SK-N-MC (cell line): Measurements from ENCODE around the gene CSTA.

Experiments
- DNase-seq: peaks from one replicate; pipeline ENCODE4 v3.0.0-alpha.2; 2011; ENCODE audit warnings: low read depth, low spot score
- H3K27ac ChIP-seq: fragments of 200-600 bp; sonication (generic); 2 replicates; pipeline ENCODE4 v1.5.1; 2016; ENCODE audit warnings: mixed run types
- H3K36me3 ChIP-seq: fragments of 200-600 bp; sonication (generic); 2 replicates; pipeline ENCODE4 v1.6.1; 2017; ENCODE audit warnings: antibody characterized with exemption, low read length, mixed read lengths; ENCODE audit not compliant: insufficient read depth
- H3K4me3 ChIP-seq: fragments of 200-600 bp; sonication (generic); 2 replicates; pipeline ENCODE4 v1.5.1; 2016
- H3K9ac ChIP-seq: fragments of 200-600 bp; sonication (generic); 2 replicates; pipeline ENCODE4 v1.8.0; 2017; ENCODE audit warnings: mixed run types, mixed read lengths; ENCODE audit not compliant: insufficient read length
- H3K9me3 ChIP-seq: fragments of 200-600 bp; sonication (generic); 2 replicates; pipeline ENCODE4 v1.6.1; 2017; ENCODE audit warnings: low read depth, mild to moderate bottlenecking, antibody characterized with exemption, low read length, moderate library complexity, mixed read lengths
- EZH2 ChIP-seq: fragments of 200-600 bp; sonication (generic); IDR thresholded peaks from one replicate; pipeline ENCODE4 v1.6.1; 2017; ENCODE audit warnings: antibody characterized with exemption
- FOXP2 ChIP-seq: optimal IDR thresholded peaks from 2 replicates; pipeline ENCODE3; 2011; ENCODE audit warnings: mild to moderate bottlenecking, moderate library complexity; ENCODE audit not compliant: insufficient read depth; ENCODE audit errors: extremely low read length, control extremely low read depth
- POLR2AphosphoS5 ChIP-seq: IDR thresholded peaks from 2 replicates; pipeline ENCODE4 v1.6.1; 2012; ENCODE audit warnings: mild to moderate bottlenecking, low read depth, low read length, borderline replicate concordance

CSTA gene

GRCh38 chr3:122382888-122383666 is 58.0 kb downstream of the CSTA start, which contains the start of gene MIX23:
MIX23 (minus strand) TSS chr3:122383231; CDS start chr3:122383224, 7 bp downstream.
- H3K9me3 ChIP-seq, result no peaks in the 10 kb centered on the region
- no peak for DNase-seq
- TF ChIP-seq POLR2AphosphoS5 (peak; percentile 83), EZH2 (no peak)
- peaks cover 20% of the 10 kb centered on the region; the same call in 1 of the 2 replicates for H3K36me3 ChIP-seq
- H3K27ac ChIP-seq, result peak within 1 kb of the TSS; percentile 60; the same call in 1 of the 2 replicates
- H3K4me3 ChIP-seq, result peak within 1 kb of the TSS; percentile 92
- peak within 1 kb of the TSS; percentile 94 for H3K9ac ChIP-seq

- Histone ChIP-seq H3K27ac (peak within 1 kb of the TSS; percentile 60; the same call in 1 of the 2 replicates), H3K9me3 (no peaks in the 10 kb centered on the region), H3K36me3 (peaks cover 20% of the 10 kb centered on the region; the same call in 1 of the 2 replicates), H3K4me3 (peak within 1 kb of the TSS; percentile 92), H3K9ac (peak within 1 kb of the TSS; percentile 94)
- peak; percentile 94 for TF ChIP-seq POLR2AphosphoS5
- no peak for TF ChIP-seq EZH2
- TF ChIP-seq FOXP2, result no peak
- DNase-seq, result no peak
These were observed 59.0 kb downstream of the CSTA start, which contains the start of gene FAM162A for GRCh38 chr3:122383771-122384697. FAM162A (plus strand) TSS chr3:122384182; CDS start chr3:122384266, 84 bp downstream.

DNA sequence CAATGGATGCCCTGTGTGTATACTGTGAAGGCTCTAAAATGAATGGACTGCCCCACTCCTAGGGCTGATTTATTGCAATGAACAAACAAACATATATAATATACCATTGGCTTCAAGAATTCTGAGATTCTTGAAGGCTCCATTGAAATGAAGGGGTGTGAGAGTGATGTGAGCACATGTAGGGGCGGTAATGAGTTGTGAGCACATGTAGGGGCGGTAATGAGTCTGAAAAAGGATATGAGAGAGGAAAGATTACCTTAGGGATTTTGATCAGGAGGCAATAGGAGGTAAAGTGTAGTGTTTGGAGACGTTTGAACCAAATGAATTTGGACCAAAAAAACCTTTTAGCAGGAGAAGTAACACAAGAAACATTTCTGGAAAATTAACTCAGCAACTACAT is 62.7 kb downstream of the CSTA start:
- TF ChIP-seq FOXP2, result no peak
- TF ChIP-seq POLR2AphosphoS5, result no peak
- TF ChIP-seq EZH2, result no peak
- no peak overlapping the region for H3K27ac ChIP-seq
- peaks cover 20% of the 10 kb centered on the region; the same call in 1 of the 2 replicates for H3K36me3 ChIP-seq

DNA sequence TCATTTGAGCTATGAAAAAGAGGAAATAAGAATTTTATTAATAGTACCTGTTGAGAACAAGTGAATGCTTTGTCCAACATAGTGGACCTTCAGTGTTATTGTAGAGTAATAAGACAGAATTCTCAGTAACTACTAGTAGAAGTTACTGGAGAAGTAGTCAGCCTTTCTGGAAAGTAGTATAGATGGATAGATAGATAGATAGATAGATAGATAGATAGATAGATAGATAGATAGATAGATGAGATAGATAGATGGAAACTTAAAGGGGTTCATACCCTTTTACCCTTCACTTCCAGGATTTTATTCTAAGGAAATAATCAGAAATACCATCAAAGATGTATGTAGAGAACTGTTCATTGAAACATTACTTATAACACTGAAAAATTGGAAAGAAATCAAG is 64.1 kb downstream of the CSTA start:
- Histone ChIP-seq H3K27ac (no peak overlapping the region), H3K9ac (no peak overlapping the region), H3K4me3 (no peak overlapping the region), H3K9me3 (no peaks in the 10 kb centered on the region), H3K36me3 (peaks cover 32% of the 10 kb centered on the region)
- no peak for DNase-seq
- TF ChIP-seq EZH2 (no peak), POLR2AphosphoS5 (no peak), FOXP2 (no peak)

More for the DNA sequence above, 62.7 kb downstream of the CSTA start:
- Histone ChIP-seq H3K9ac (no peak overlapping the region), H3K9me3 (no peaks in the 10 kb centered on the region), H3K4me3 (no peak overlapping the region)
- no peak for DNase-seq

- no peak for TF ChIP-seq EZH2
- TF ChIP-seq POLR2AphosphoS5, result no peak
- no peak for TF ChIP-seq FOXP2
- no peak for DNase-seq
- Histone ChIP-seq H3K36me3 (peaks cover 36% of the 10 kb centered on the region), H3K4me3 (no peak overlapping the region), H3K9ac (no peak overlapping the region), H3K27ac (no peak overlapping the region), H3K9me3 (no peaks in the 10 kb centered on the region)
These were observed 64.8 kb downstream of the CSTA start for GRCh38 chr3:122389892-122390291.

- H3K4me3 ChIP-seq, result no peak overlapping the region
- H3K9me3 ChIP-seq, result no peaks in the 10 kb centered on the region
- no peak for TF ChIP-seq POLR2AphosphoS5
- TF ChIP-seq EZH2, result no peak
- no peak for TF ChIP-seq FOXP2
- peaks cover 40% of the 10 kb centered on the region for H3K36me3 ChIP-seq
- H3K27ac ChIP-seq, result no peak overlapping the region
- H3K9ac ChIP-seq, result no peak overlapping the region
- DNase-seq, result no peak
These were observed 65.6 kb downstream of the CSTA start for GRCh38 chr3:122390665-122391064.
